HL-60/S4 treated with retinoic acid at 250 ng/mL for 4 days and 3 days (cell line): Measurements from ENCODE around the gene C1orf216.

Experiments
- in situ Hi-C: fragments of 300-500 bp; cut with MboI; formaldehyde crosslinking; loops from 2 replicates; pipeline ENCODE4 v1.7.0; 2022; ENCODE audit warnings: low sequenced_read_pairs

The C1orf216 gene, protein sequence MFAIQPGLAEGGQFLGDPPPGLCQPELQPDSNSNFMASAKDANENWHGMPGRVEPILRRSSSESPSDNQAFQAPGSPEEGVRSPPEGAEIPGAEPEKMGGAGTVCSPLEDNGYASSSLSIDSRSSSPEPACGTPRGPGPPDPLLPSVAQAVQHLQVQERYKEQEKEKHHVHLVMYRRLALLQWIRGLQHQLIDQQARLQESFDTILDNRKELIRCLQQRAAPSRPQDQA

GRCh38 chr1:35718492-35719336 is at the start of gene C1orf216:
Gene C1orf216 (minus strand): TSS chr1:35718884. CDS start chr1:35716321, 2,563 bp downstream.
- in situ Hi-C loops: loop anchor here (10.0 kb wide), 1 partner anchor 154 kb away; no protein-coding TSS in a partner anchor

GRCh38 chr1:35764283-35764682 is 45.6 kb upstream of the C1orf216 start:
- in situ Hi-C loops: no loop called here

- in situ Hi-C loops: no loop called here
Measured at GRCh38 chr1:35763201-35763600, 44.5 kb upstream of the C1orf216 start.

- in situ Hi-C loops: no loop called here
Measured at GRCh38 chr1:35762141-35762540, 43.5 kb upstream of the C1orf216 start.

DNA sequence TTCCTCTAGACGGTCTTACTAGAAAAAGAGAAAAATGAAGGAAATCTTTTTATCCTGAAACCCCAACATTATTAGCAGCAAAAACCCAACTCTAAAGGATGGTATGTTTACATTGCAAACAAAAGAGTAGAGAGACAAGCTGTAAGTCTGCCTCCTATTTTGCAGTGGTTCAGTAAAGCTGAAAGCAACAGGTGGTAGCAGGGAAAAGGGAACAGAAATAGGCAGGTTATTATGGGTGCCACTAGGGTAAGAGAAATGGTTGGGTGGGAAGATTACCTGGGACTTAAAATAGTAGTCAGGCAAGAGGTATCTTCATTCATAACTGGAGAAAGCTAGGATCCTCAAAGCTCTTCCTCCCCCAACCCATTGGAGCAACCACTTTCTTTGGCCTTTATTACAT is 37.4 kb upstream of the C1orf216 start:
- in situ Hi-C loops: no loop called here

- in situ Hi-C loops: no loop called here
Measured at GRCh38 chr1:35753626-35754260, 35.1 kb upstream of the C1orf216 start.

DNA sequence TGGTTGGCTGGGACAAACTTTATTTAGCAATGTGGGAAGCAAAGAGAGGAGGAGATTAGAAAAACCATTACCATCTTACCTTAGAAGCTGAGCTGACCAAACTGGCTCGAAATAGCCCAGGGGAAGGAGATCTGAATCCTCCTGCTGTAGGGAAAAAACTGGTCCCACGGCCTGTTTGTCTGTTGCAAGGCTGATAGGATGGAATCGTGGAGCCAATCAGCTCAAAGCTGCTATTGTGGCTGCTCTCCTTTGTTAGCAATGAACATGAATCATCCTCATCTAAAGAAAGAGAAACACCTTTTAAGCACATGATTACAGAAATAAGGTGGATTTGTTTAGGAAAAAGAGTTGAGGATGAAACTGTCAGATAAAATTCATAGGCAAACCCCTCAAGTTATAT is 29.6 kb upstream of the C1orf216 start:
- in situ Hi-C loops: no loop called here

- in situ Hi-C loops: no loop called here
Measured at GRCh38 chr1:35745124-35745730, 26.5 kb upstream of the C1orf216 start.

DNA sequence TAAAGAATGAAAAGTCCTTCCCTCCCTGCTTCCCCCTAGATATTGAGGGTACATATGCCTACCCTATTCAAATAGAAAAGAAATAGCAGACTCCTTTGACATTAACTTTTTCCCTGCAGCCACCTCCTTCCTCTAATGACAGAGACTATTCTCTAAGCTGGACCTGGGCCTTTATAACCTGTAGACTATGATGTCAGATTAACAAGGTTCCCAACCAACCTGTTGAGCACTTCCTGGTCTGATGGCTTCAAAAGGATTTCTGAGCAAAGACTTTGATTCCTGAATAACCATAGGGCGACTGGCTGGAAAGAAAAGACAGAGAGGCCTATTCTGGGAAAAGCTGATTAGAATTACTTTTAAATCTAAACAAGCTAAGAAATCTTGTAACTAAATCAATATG is 18.4 kb upstream of the C1orf216 start:
- in situ Hi-C loops: no loop called here

GRCh38 chr1:35727434-35728040 is 8.9 kb upstream of the C1orf216 start:
- in situ Hi-C loops: no loop called here

DNA sequence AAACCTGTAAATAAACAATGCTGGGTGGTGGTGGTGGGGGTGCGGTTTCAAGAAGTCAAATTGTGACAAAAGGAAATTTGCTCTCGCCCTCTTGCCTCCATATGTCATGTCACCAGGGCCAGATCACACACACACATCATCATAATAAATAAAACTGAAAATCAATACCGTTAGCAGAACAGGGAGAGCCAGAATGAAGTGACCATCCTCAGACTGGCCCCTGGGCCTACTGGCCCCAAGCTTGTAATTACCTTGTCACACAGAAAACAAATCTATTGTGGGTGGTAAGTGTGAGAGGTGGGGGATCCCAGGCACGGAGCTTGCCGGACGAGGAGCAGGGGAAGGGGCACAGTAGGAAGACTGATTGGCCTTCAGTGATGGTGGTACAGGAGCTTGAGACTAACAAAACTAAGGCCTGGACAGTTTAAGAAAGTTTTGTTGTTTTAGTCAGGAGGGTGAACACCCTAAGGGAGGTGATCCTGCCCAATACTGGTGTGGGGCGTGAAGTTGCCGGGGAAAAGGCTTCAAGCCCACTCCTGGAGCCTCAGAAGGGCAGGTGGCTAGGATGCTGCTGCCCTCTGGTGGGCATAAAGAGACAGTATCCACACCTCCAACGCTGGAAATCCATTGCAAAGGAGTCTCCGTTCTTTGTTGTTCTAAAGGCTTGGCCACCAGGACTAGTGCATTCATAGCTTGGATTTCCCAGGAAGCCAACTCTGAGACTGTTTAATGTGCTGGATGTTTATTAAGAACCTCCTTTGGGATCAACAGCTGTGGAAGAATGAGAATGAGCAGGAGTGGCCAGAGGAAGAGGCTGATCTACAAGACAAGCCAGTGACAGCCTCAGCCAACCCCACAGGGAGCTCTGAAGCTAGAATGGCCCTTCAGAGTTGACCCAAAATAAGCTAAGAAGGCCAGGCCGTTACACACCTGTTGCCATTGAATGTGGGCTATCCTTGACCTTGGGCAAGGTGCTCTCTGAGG is 8.1 kb upstream of the C1orf216 start:
- in situ Hi-C loops: no loop called here

- in situ Hi-C loops: no loop called here
Measured at GRCh38 chr1:35725596-35725995, 6.9 kb upstream of the C1orf216 start.

- in situ Hi-C loops: loop anchor here (10.0 kb wide), 1 partner anchor 153 kb away; no protein-coding TSS in a partner anchor
Measured at GRCh38 chr1:35717911-35718476, 690 bp downstream of the C1orf216 start.

- in situ Hi-C loops: loop anchor here (10.0 kb wide), 1 partner anchor 151 kb away; no protein-coding TSS in a partner anchor
Measured at GRCh38 chr1:35715568-35716002, 3.1 kb downstream of the C1orf216 start.

DNA sequence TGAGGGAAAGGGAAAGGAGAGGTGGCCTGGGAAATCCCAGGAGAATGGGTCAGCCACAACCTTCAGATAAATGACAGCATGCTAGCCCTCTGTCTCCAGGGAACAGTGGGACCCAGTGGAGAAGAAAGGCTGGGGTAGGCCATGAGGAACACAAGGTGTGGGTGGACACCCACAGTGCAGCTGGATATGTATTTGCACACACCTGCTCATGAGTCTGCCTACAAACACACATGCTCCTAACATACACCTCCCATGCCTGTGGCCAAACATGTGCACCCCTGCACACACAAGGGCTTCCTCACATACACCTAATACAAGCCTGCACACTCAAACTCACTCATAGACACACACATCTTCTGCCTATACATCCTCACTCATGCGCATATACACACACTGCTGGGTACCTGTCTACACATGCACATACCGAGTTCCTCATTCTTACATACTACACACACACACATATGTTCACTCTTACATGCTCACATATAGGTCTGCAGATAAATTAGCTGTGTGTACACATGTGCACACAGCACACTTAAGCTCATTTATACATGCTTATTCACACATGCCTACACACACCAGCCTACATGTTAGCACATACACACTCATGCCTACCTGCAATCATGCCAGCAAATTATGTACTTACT is 3.6 kb downstream of the C1orf216 start:
- in situ Hi-C loops: loop anchor here (10.0 kb wide), 1 partner anchor 150 kb away; no protein-coding TSS in a partner anchor

GRCh38 chr1:35711098-35711497 is 7.6 kb downstream of the C1orf216 start:
- in situ Hi-C loops: loop anchor here (10.0 kb wide), 1 partner anchor 146 kb away; no protein-coding TSS in a partner anchor

- in situ Hi-C loops: no loop called here
Measured at GRCh38 chr1:35708952-35709351, 9.7 kb downstream of the C1orf216 start.

GRCh38 chr1:35708441-35708921 is 10.2 kb downstream of the C1orf216 start:
- in situ Hi-C loops: no loop called here
